Natural killer cell treated with Interleukin-12 subunit alpha and Interleukin-12 subunit beta and Interleukin-15 and Interleukin-18, amount 100 ng/mL, for 72 hours (primary cell): ENCODE results near the gene SLC12A8. TPM values are rescaled to one million over a fixed set of nuclear protein-coding genes. Genes with fewer than 3 reads are reported as not detected.
A peak's percentile ranks its signal among the peaks of the same experiment; 100 is the strongest.

ENCODE experiments used
- ATAC-seq, 2 donors: fragments of 150-1000 bp; cut with Tn5 transposase in 1 of 2; sonication (Bioruptor Pico), chemical (Tn5 transposase) in 1 of 2; 2 replicates each; pipeline ENCODE4 v1.10.0; 2021
- DNase-seq: peaks from one replicate; pipeline ENCODE4 v3.0.0; 2022; ENCODE audit warnings: low spot score
- H3K27ac Mint-ChIP-seq, 2 donors: 1 replicate in 1 of 2; 2 replicates in 1 of 2; pipeline ENCODE4 v1.8.0; 2022; ENCODE audit warnings: mixed read lengths in 2 of 2, mild to moderate bottlenecking in 1 of 2, moderate library complexity in 1 of 2
- H3K27me3 Mint-ChIP-seq, 2 donors: 1 replicate in 1 of 2; 2 replicates in 1 of 2; pipeline ENCODE4 v1.8.0; 2022; ENCODE audit warnings: mixed read lengths in 2 of 2
- H3K36me3 Mint-ChIP-seq: one replicate; pipeline ENCODE4 v1.8.0; 2022; ENCODE audit warnings: mixed read lengths
- H3K4me1 Mint-ChIP-seq, 2 donors: 1 replicate in 1 of 2; 2 replicates in 1 of 2; pipeline ENCODE4 v1.8.0; 2022; ENCODE audit warnings: low read depth in 2 of 2, mixed read lengths in 2 of 2, mild to moderate bottlenecking in 1 of 2
- H3K4me3 Mint-ChIP-seq: one replicate; pipeline ENCODE4 v1.8.0; 2022; ENCODE audit warnings: mixed read lengths
- H3K9me3 Mint-ChIP-seq: 2 replicates; pipeline ENCODE4 v1.8.0; 2022; ENCODE audit warnings: mixed read lengths
- total RNA-seq, 2 donors: library from RNA; stranded (reverse); gene quantifications; one replicate each; pipeline ENCODE4 v1.2.3, GENCODE V29; 2022

Gene SLC12A8
- total RNA-seq, 2 donors from 2014 or later, result 2.7 to 4.7 TPM

DNA sequence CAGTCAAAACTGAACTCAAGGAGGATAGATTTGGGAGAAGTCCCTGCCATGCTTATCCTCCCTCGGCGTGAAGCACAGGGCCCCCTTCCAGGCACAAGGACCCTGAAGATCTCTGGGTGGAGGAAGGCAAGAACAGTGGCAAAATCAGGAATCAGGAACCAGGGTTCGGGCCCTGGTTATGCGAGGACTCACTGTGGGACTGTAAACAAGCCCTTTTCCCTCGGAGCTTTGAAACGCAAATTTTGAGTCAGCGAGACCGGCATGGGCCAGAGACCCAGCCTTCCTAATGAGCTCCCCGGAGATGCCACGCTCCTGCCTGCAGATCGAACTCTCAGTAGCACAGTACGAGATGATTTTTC, 70.1 kb downstream of the SLC12A8 start:
- peak overlapping the region; percentile 69 for H3K4me3 Mint-ChIP-seq
- DNase-seq (no peak), ATAC-seq (no peak)
- H3K27ac Mint-ChIP-seq, result peak overlapping the region; percentile 86 to 88
- H3K4me1 Mint-ChIP-seq, result peaks cover 55 to 63% of the 10 kb centered on the region in 2 donors
- no peaks in the 10 kb centered on the region for H3K9me3 Mint-ChIP-seq
- no peaks in the 10 kb centered on the region for H3K27me3 Mint-ChIP-seq
- H3K36me3 Mint-ChIP-seq, result no peaks in the 10 kb centered on the region

DNA sequence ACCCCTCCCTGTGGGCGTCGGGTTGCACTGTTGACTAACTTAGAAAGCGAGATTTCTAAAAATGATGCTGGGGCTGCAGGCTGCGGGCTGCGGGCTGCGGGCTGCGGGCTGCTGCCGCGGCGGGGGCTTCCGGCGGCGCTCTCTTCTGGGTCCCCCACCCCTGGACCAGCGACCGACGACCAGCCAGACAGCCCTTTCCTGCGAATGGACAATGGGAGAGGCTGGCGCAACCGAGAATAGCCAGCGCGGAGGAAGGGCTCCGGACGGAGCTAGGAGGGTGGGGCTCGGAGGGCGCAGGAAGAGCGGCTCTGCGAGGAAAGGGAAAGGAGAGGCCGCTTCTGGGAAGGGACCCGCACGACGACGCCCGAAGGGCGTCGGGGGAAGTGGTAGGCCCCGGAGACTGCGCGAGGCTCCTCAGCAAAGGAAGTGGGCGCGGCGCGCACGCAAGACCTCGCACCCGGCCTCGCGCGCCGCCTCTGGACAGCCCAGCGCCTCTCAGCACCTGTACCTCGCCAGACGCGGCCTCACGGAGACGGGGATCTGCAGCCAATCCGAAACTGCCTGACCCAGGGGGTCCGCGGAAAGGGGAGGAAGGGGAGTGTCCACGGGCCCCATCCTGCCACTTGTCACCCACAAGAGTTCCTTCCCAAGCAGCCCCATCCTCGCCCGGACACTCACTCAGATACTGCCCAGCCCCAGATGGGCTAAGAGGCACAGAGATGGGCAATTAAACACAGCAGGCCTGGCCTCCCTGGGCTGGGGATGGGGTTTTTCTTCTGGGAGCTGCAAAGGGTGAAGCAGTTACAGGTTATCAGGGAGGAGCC, 70.7 kb downstream of the SLC12A8 start:
- ATAC-seq (peak; percentile 93), DNase-seq (peak; percentile 91)
- no peaks in the 10 kb centered on the region for H3K27me3 Mint-ChIP-seq
- no peaks in the 10 kb centered on the region for H3K9me3 Mint-ChIP-seq
- peaks cover 50 to 61% of the 10 kb centered on the region in 2 donors for H3K4me1 Mint-ChIP-seq
- H3K36me3 Mint-ChIP-seq, result no peaks in the 10 kb centered on the region
- H3K27ac Mint-ChIP-seq, result peak overlapping the region; percentile 86 to 88
- peak overlapping the region; percentile 69 for H3K4me3 Mint-ChIP-seq

DNA sequence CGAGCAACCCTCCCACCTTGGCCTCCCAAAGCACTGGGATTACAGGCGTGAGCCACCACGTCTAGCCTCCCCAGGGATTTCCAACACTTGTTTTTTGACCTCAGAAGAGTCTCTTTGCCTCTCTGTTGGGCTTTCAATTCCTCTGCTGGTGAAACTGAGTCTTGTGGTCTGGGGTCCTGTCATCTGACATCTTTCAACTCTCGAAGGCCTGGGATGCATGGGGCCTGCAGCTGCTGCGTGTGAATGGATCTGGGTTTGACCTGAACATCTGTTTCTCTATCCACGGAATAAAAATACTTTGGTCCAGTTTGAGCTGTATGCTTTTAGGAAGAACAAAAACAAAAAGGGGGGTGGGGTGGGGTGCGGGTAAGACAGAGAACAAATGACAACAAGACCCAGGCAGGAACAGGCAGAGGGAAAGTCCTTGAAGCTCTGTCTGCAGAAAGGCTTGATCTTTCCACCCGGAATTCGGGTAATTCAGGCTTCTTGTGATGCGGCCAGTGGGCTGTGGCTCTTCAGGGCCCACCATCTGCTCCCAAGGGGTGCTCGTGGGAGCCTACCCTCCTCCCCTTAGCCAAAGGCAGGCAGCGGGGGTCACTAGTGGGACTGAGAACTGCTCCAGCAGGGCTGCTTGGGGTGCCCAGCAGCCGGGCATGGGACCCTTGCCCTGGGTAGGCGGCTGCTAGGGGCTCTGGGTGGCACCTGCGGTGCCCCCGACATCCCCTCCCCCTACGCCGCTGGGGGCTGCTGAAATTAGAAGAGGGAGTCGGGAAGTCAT, 71.5 kb downstream of the SLC12A8 start:
- H3K27me3 Mint-ChIP-seq, result peaks cover 0 to 5% of the 10 kb centered on the region in 2 donors
- H3K27ac Mint-ChIP-seq, result peak overlapping the region; percentile 86 to 88

DNA sequence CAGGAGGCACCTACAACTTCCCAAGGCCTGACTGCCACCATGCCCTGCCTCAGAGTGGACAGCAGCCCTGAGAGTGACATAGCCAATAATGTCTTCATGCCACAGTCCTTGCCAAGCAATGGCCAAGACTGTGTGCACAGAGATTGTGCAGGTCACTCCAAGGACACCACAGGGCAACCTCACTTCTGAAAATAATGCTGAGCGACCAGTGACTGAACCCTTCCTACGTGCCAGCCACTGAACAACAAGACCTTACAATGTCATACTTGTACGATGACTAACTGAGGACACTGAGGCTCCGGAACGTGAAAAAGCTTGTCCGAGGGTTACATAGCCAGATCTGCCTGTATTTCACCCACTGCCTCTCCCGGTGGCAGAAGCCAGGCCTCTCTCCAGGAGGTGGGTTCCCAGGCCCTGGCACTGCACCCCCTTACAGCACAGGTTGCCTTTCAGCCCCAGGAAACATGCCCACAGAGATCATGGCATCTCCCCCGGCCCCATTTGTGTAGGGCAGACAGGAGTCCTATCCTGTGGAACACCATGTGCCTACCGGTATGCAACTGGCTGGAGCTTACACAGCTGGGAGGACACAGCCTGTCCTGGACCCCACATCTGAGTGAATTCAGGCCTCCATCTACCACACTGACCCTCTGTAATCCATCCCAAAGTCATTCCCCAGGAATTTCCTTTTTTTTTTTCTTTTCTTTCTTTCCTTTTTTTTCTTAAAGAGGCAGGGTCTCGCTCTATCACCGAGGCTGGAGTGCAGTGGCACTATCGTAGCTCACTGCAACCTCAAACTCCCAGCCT, 72.3 kb downstream of the SLC12A8 start:
- Mint-ChIP-seq H3K4me3 (peak overlapping the region; percentile 38), H3K27ac (peak overlapping the region; percentile 86 to 88), H3K9me3 (no peaks in the 10 kb centered on the region), H3K27me3 (peaks cover 0 to 5% of the 10 kb centered on the region in 2 donors), H3K36me3 (no peaks in the 10 kb centered on the region), H3K4me1 (peaks cover 56 to 69% of the 10 kb centered on the region in 2 donors)
- no peak for DNase-seq
- no peak for ATAC-seq

More for the DNA sequence above, 71.5 kb downstream of the SLC12A8 start:
- no peaks in the 10 kb centered on the region for H3K9me3 Mint-ChIP-seq
- ATAC-seq (no peak), DNase-seq (no peak)
- H3K4me1 Mint-ChIP-seq, result peaks cover 55 to 64% of the 10 kb centered on the region in 2 donors
- H3K4me3 Mint-ChIP-seq, result peak overlapping the region; percentile 69
- H3K36me3 Mint-ChIP-seq, result no peaks in the 10 kb centered on the region

DNA sequence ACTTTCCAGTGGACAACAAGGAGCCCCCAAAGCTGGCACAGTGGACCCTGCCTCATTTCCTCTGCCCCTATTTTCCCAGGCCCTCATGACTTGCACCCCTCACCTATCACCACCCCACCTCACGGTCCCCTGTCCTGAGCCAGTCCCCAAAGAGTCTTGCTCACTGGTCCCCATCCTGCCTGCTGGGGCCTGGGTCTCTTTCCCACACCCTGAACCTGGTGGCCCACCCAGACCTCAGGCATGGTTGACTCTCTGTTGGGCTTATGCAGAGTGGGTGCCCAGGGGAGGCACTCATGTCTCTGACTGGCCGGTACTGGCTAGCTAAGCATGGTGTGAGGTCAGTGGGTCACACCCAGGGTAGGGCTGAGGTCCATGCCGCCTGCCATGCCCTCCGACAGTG, 73.2 kb downstream of the SLC12A8 start:
- DNase-seq (no peak), ATAC-seq (no peak)
- Mint-ChIP-seq H3K27ac (peak overlapping the region in 1 of 2 donors; percentile 26), H3K9me3 (no peaks in the 10 kb centered on the region), H3K36me3 (no peaks in the 10 kb centered on the region), H3K4me3 (no peak overlapping the region), H3K27me3 (peaks cover 0 to 5% of the 10 kb centered on the region in 2 donors), H3K4me1 (peaks cover 56 to 71% of the 10 kb centered on the region in 2 donors)

DNA sequence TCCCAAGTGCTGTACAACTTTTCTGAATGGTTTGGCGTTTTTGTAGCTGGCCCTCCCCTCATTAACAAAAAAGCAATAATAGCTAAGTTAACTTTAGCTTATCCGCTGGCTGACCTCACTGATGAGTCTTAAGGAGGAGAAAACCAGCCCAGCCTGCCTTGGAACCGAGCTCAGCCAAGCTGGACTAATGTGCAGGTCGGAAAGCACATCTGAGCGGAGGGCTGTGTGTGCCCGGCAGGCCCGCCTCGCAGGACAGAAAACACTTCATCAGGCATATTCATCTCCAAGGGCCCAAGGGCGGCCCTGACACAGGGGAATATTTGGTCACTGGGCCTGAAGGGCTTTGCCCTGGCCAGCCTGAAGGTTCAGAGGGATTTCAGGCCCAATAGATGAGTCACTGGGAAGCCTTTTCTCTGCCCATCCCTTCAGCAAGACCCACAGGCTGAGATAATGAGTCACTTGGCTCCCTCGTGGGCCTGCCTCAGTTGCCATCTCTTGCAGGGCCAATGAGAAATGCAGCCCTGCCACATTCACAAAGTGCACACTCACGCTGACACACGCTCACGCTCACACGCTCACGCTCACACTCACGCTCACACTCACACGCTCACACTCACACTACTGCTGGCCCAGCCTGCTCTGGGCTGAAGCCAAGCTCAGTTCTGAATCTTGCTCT, 75.1 kb downstream of the SLC12A8 start:
- Mint-ChIP-seq H3K4me3 (no peak overlapping the region), H3K27me3 (peaks cover 0 to 5% of the 10 kb centered on the region in 2 donors), H3K4me1 (peaks cover 52 to 60% of the 10 kb centered on the region in 2 donors), H3K36me3 (no peaks in the 10 kb centered on the region), H3K9me3 (no peaks in the 10 kb centered on the region), H3K27ac (peak overlapping the region; percentile 6 to 15)
- no peak for ATAC-seq
- DNase-seq, result no peak

DNA sequence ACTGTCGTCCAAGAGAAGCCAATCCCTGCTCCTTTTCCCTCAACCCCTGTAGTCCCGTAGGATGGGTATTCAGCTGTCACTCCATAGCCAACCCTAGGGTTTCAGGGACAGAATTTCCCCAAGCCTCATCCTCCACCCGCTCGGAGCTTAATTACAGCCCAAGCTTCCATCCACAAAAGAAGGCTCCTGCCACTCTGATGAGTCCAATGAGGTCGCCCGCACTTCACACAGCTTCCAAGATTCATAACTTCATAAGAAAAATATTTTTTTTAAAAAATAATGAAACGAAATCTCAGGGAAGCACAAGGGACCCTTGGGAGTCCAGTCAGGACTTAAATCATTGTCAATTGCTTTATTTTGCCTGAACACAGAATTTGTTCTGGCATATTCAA, 75.6 kb downstream of the SLC12A8 start:
- H3K27me3 Mint-ChIP-seq, result peaks cover 0 to 5% of the 10 kb centered on the region in 2 donors
- H3K4me3 Mint-ChIP-seq, result no peak overlapping the region
- DNase-seq (no peak), ATAC-seq (no peak)
- no peaks in the 10 kb centered on the region for H3K36me3 Mint-ChIP-seq
- peaks cover 52 to 60% of the 10 kb centered on the region in 2 donors for H3K4me1 Mint-ChIP-seq
- H3K27ac Mint-ChIP-seq, result peak overlapping the region in 1 of 2 donors; percentile 68
- no peaks in the 10 kb centered on the region for H3K9me3 Mint-ChIP-seq

GRCh38 chr3:125136515-125136914, 76.0 kb downstream of the SLC12A8 start:
- Mint-ChIP-seq H3K9me3 (no peaks in the 10 kb centered on the region), H3K4me1 (peaks cover 48 to 55% of the 10 kb centered on the region in 2 donors), H3K27me3 (peaks cover 0 to 5% of the 10 kb centered on the region in 2 donors)

DNA sequence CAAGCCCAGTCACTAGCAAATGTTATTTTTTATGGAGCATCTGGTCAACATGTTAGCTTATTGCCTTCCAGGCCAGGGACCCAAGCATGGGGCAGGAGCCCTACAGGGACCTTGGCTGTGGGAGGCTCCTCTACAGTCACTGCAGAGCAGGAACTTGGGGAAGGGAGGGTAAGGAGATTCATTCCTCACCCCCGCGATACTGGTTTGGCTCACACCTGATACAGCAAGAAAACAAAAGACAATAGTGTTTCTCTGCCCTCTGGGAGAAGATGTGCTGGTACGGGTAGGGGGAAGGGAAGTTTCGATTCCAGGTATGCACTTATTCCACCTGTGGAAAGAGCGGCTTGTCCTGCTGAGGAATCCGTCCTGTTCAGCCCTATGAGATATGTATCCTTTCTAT, 77.6 kb downstream of the SLC12A8 start:
- no peak overlapping the region for H3K4me3 Mint-ChIP-seq
- no peaks in the 10 kb centered on the region for H3K9me3 Mint-ChIP-seq
- H3K36me3 Mint-ChIP-seq, result no peaks in the 10 kb centered on the region
- H3K27ac Mint-ChIP-seq, result peak overlapping the region; percentile 30 to 41
- DNase-seq, result no peak
- peaks cover 35 to 44% of the 10 kb centered on the region in 2 donors for H3K4me1 Mint-ChIP-seq
- ATAC-seq, result no peak
- peaks cover 0 to 5% of the 10 kb centered on the region in 2 donors for H3K27me3 Mint-ChIP-seq

More at GRCh38 chr3:125136515-125136914, 76.0 kb downstream of the SLC12A8 start:
- DNase-seq, result peak; percentile 26
- H3K4me3 Mint-ChIP-seq, result peak overlapping the region; percentile 10
- H3K27ac Mint-ChIP-seq, result peak overlapping the region in 1 of 2 donors; percentile 68
- peak in 1 of 2 donors; percentile 8 for ATAC-seq
- H3K36me3 Mint-ChIP-seq, result no peaks in the 10 kb centered on the region

DNA sequence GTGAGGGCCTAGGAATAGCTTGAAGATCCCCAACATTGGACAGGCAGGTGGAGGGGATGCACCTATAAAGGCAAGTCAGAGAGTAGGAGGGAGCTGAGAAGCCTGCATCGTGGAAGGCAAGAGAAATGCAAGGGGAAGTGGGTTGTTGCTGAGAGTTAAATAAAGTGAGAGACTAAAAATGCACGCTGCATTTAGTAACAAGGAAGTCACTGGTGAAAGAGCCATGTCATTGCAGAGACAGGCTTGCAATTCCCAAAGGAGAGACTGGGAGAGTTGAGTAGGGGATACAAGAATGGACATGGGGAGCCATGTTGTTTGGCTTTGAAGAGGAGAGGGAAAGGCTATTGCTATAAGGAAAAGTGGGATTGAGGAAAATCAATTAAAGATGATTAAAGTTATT, 79.7 kb downstream of the SLC12A8 start:
- Mint-ChIP-seq H3K9me3 (no peaks in the 10 kb centered on the region), H3K36me3 (no peaks in the 10 kb centered on the region), H3K27ac (peak overlapping the region in 1 of 2 donors; percentile 40), H3K27me3 (peaks cover 0 to 5% of the 10 kb centered on the region in 2 donors), H3K4me3 (no peak overlapping the region), H3K4me1 (peaks cover 33 to 42% of the 10 kb centered on the region in 2 donors)
- ATAC-seq (no peak), DNase-seq (no peak)

- ATAC-seq (no peak), DNase-seq (no peak)
- Mint-ChIP-seq H3K27ac (no peak overlapping the region), H3K27me3 (no peaks in the 10 kb centered on the region), H3K9me3 (no peaks in the 10 kb centered on the region), H3K36me3 (no peaks in the 10 kb centered on the region), H3K4me1 (peaks cover 38 to 39% of the 10 kb centered on the region in 2 donors), H3K4me3 (no peak overlapping the region)
These were observed 83.0 kb downstream of the SLC12A8 start for GRCh38 chr3:125129512-125129997.

DNA sequence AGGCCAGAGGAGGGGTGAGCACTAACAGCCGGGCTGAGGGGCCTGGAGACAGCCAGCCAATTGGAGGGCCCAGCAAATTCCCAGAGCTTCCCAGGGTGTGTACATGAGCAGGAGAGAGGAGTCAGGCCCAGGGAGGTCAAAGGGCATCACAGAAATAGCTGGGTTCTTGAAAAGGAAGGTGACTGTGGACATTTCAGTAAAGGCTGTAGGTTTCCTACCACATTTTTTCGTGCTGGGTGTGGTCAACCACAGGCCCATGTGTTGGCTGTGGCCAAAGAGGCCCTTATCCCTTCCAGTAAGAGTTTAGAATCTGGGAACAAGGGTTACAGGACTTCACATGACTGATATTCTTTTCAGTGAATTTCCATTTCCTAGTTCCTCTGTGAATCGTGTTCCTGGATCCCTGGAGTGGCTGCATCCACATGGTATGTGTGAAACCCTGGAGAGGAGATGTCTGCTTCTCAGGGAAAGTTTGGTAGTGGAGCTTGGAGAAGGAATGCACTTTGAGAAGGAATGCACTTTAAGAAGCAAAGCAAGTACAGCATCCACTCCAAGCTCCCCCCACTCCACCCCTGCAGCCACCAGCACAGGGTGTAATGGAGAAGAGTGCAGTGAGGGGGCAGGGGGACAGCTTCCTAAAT, 83.6 kb downstream of the SLC12A8 start:
- Mint-ChIP-seq H3K27me3 (no peaks in the 10 kb centered on the region), H3K4me3 (no peak overlapping the region), H3K27ac (peak overlapping the region in 1 of 2 donors; percentile 13), H3K9me3 (no peaks in the 10 kb centered on the region), H3K36me3 (no peaks in the 10 kb centered on the region), H3K4me1 (peaks cover 37 to 40% of the 10 kb centered on the region in 2 donors)
- DNase-seq, result no peak
- ATAC-seq, result peak; percentile 33 to 45
